GM21423 (cell line): Measurements from ENCODE around the gene FTSJ3.

Experiments used
- ATAC-seq: cut with Tn5 transposase; IDR thresholded peaks from one replicate; pipeline ENCODE4 v1.9.1; 2021; ENCODE audit warnings: mild to moderate bottlenecking, moderate library complexity; ENCODE audit not compliant: unreplicated experiment

Gene FTSJ3

DNA sequence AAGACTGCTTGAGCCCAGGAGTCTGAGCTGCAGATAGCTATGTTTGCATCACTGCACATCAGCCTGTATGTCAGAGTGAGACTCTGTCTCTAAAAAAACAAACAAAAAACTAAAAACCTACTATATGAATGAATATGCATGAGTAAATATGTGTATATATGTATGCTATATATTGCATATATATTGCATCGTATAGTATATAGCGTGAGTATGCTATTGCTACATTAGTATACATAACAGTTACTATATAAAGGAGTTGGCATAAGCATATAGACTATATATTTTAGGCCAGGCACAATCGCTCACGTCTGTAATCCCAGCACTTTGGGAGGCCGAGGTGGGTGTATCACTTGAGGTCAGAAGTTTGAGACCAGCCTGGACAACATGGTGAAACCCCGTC is 37.4 kb downstream of the FTSJ3 start:
- no peak for ATAC-seq

DNA sequence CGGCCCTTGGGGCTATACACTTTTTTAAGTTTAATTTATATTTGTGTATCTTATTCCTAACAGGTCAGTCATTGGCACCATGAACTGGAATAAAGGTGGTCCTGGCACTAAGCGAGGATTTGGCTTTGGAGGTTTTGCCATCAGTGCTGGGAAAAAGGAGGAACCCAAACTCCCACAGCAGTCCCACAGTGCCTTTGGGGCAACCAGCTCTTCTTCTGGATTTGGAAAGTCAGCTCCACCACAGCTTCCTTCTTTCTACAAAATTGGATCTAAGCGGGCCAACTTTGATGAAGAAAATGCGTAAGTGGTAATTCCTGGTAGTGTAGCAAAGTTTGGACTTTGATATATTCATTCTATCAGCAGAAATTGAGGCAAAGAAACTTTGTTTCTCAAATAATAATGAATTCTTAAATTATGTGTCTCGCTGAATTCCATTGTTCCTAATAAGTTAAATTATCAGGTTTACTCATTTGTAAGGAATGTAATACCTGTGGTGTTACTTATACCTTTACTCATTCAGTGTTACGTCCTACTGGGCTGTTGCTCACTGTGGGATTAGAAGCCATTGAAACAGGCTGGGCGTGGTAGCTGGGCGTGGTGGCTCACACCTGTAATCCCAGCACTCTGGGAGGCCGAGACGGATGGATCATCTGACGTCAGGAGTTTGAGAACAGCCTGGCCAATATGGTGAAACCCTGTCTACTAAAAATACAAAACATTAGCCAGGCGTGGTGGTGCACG is 40.3 kb downstream of the FTSJ3 start:
- no peak for ATAC-seq

DNA sequence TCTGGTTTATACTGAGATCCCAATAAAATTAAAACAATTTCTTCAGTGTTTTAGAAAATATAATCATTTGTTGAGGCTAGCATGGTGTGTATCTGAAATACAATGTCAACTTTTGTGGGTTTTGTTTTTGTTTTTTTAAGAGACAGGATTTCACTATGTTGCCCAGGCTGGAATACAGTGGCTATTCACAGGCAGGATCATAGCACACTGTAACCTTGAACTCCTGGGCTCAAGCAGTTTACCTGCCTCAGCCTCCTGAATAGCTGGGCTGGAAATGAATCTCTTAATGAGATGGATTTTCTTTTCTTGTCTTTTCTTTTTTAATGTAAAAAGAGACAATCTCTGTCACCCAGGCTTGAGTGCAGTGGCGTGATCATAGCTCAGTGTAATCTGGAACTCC is 41.3 kb downstream of the FTSJ3 start:
- no peak for ATAC-seq

DNA sequence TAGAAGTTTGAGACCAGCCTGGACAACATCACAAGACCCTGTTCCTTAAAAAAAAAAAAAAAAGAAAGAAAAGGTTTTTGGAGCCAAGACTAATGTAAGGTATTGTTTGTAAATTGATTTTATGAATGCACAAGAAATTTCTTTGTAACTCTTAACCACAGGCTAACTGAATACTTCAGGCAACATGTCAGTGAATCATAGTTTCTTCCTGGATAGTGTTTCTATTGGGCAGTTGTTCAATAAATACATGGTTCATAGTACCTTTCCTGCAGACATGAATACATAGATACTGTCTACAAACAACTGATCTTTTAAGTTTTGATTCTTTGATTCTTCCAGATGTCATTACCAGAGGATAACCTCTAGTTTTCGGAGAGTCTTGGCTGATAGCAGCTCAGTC is 41.9 kb downstream of the FTSJ3 start:
- ATAC-seq = no peak

DNA sequence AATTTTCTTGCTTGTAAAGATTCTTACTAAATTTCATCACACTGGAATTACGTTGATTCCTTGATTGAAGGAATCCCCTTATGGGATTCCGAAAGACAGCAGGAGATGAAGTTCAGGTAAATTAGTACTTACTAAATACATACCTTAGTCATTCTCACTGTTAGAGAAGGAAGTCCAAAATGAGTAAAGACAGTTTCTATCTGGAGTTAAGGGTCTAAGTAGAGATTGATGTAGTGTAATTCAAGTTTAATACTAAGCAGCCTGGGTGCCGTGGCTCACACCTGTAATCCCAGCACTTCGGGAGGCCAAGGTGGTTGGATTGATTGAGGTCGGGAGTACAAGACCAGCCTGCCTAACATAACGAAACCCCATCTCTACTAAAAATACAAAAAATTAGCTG is 43.9 kb downstream of the FTSJ3 start:
- ATAC-seq = no peak

DNA sequence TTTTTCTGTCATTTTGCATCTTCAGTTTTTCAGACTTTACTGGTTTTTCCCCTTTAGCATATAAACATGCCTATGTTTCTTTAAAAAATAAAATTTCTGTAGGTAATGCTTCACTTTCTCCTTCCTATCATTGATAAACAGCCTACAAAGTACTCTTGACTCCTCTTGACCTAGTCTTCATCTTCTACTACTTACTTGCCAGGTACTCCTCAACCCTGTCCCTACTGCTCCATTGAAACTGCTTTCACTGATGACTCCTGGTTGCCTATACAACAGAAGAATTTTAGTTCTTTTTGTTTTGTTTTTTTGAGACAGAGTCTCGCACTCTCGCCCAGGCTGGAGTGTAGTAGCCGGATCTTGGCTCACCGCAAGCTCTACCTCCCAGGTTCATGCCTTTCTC is 46.5 kb downstream of the FTSJ3 start:
- ATAC-seq = no peak

DNA sequence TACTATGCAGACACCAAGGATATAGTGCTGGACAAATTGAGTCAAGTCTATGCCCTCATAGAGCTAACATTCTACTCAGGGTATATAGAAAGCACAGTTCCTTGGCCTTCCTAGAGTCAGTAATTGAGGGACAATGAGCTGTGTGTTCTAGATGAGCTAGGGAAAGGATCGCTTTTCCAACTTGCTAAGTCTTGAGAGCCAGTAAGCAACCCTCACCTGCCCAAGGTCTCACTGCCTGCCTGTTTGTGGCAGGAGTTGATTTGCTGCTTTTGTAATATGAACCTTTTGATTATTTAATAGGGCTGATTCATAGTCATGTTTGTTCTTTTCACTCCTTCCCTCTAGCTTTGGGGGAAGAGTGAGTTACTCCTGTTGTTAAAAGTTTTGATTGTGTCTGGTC is 47.0 kb downstream of the FTSJ3 start:
- ATAC-seq = no peak

DNA sequence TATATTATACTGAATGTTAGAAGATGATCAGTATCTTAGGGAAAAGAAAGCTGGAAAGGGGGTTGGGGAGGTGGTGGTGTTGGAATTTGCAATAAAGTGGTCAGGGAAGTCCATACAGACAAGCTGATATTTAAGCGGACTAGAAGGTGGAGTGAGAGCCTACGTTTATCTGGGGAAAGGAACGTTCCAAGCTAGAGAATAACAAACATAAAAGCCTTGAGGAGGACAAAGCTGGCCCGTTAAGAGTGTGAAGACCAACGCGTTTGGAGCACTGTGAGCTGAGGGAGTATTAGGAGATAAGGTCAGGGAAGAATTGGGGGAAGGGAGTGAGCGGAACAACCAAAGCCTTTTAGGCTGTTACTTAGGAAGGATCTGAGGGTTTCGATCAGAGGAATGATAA is 52.0 kb downstream of the FTSJ3 start:
- ATAC-seq = no peak

DNA sequence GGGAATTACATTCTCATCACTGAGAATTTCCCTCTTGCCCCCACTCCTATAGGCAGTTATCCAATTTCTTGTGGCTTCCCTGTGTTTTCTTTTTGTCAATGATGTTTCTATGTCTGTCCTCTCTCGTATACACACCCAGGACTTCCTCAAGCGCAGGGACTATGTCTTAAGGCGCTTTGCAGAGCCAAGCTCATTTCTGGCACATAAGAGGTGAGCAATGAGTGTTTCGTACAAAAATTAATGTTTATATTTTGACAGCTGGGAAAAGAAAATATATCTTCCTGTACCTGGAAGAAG is 52.5 kb downstream of the FTSJ3 start:
- no peak for ATAC-seq

DNA sequence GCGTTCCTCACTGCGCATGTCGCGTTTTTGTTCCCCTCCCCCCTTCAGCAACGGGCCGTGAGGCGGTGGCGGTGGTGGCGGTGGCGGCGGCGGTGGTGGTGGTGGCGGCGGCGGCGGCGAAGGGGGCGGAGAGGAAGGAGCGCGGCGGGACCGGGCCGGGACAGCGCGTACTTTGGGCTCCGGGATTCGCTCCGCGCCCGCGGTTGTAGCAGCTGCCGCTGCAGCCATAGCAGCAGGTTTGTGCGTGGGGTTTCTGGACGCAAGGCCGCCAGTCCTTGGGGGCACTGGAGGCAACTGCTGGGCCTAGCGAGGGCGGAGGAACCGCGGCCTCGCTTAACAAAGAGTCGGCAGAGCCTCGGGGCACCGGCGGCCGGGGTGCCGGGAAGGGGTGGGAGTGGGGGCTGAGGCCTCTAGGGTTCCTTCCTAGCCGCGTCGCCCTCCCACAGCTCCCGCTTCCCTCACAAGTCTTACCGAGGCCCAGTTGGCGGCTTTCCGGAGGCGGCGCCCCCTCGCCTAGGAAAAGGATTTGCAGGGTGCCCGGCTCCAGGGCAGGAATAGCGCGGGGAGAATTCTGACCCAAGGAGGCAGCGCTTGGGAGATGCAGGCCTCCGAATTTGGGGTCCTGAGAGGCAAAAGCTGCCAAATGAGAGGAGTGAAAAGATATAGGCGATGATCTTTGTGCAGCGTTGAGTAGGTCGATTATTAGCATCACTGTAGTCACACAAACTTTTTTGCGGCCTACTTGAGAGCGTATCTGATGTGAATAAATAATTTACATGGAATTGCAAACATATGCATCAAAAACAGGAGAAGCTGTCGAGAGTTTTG is 53.1 kb downstream of the FTSJ3 start, which contains the start of gene DDX42:
Gene DDX42 (plus strand): TSS at position 30 of the 828 bp plus-strand sequence. CDS start 12,880 bp downstream, outside the sequence.
- ATAC-seq = no peak

DNA sequence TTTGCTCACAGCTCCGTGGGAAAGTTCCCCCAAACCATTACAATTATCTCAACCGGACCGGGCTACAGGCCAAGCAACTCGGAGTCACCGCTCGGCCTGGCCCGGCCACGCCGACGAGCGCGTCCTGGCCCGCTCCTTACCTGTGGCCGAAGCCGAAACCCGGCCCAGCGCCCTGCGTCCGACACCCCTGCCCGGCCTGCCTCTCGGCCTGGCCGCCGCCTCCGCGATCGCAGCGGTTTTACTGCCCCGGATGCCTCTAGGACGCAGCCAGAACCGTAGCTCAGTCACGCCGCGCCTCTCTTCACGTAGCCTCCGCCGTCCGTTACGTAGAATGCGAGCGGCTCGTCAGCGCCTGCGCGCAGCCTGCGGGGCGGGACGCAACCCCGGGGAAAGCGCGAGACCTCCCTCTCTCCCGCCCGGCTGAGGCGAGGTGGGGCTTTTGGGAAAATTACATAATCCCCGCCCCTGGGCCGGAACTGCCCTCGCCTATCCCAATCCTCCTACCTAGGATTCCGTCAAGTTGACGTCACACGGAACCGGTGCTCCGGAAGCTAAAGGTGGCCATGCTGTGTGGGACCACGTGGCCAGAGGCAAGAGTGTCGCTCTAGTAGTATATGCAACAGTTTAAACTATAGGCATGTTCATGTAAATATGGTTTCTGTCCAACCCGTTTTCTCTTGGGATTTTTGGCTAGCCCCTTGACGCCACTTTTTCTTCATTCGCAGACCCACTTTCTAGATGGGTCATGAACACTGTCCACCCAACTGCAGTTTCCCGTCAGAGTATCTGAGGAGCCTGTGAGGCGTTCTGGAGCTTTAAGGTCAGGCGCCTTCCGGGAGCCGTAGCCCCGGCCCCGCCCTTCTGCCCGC is 54.0 kb downstream of the FTSJ3 start, which contains the start of gene CCDC47:
Gene CCDC47 (minus strand): TSS at position 326 of the 869 bp plus-strand sequence. CDS start 7,422 bp downstream, outside the sequence.
- peak; percentile 86 for ATAC-seq

DNA sequence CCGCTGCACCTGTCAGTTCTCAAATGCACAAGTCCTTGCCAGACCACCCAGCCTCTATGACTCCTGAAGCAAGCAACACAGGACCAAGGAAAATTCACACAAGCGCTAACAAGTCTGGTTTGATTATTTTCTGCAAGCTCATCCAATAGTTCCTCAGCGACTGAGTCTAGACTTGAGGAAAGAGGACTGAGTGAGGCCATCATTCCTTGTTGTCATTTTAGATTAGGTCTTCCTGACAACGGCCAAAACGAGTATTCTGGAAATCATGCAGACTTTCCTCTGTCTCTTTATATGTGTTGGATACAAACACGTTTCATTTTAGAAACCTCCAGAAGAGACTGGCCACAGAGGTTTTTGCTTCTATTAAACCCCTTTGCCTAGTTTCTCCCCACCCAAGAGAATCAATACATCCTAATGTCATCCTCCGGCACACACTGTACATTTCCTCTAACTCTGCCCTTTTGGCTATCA is 54.6 kb downstream of the FTSJ3 start:
- ATAC-seq = no peak
